ENCODE results near the gene LRGUK.

DNA sequence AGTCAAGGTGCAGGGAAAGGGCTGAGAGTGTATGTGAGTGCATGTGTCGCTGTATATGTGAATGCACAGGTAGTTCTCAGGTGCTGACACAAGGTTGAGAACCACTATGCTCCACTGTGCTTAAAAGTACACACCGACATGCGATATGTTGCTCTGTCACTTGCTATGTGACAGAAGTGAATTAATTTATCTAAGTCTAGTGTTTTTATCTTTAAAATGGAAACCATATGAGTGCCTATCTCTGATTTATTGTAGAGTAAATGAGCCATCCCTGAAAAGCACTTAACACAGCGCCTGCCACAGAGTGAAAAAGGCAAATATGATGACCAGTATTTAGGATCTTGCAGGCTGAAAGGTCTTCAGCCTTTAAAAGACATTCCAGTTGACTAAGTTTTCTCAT lies 184.7 kb downstream of the LRGUK start:
- TF ChIP-seq, protein P1, sequence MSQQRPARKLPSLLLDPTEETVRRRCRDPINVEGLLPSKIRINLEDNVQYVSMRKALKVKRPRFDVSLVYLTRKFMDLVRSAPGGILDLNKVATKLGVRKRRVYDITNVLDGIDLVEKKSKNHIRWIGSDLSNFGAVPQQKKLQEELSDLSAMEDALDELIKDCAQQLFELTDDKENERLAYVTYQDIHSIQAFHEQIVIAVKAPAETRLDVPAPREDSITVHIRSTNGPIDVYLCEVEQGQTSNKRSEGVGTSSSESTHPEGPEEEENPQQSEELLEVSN (IDR thresholded peaks at IDR 0.05), result no peak
- TF ChIP-seq YY1 (IDR thresholded peaks at IDR 0.05; ENCODE audit: low read depth, low read length) (no peak), CHD2 (IDR thresholded peaks at IDR 0.05; ENCODE audit: low read length) (no peak)
